Heart right ventricle (tissue), 16 donors: ENCODE data around the gene EFNA2. TPM values are rescaled to one million over a fixed set of nuclear protein-coding genes. Genes with fewer than 3 reads are reported as not detected.

Experiments used
- ATAC-seq, 8 donors: fragments of 200-7000 bp; cut with Tn5 transposase; one replicate each; pipeline ENCODE4 v1.9.1; 2020; ENCODE audit warnings: mild to moderate bottlenecking in 8 of 8, moderate library complexity in 8 of 8, moderate number of reproducible peaks in 1 of 8
- DNase-seq, 2 donors: peaks; one replicate each; pipeline ENCODE4 v3.0.0-alpha.2; 2020
- H3K27ac ChIP-seq, 10 donors: fragments of 200-600 bp; sonication (generic) in 2 of 10; one replicate each; pipeline versions ENCODE4 v1.5.0 to v1.8.0; 2020 to 2022; ENCODE audit warnings: mild to moderate bottlenecking in 3 of 10
- H3K27me3 ChIP-seq, 7 donors: fragments of 200-600 bp; one replicate each; pipeline ENCODE4 v1.8.0; 2021 to 2022; ENCODE audit warnings: mild to moderate bottlenecking in 2 of 7
- H3K36me3 ChIP-seq, 9 donors: fragments of 200-600 bp; sonication (generic) in 1 of 9; one replicate each; pipeline versions ENCODE4 v1.5.0 to v1.8.0; 2020 to 2022; ENCODE audit warnings: mild to moderate bottlenecking in 2 of 9
- H3K4me1 ChIP-seq, 9 donors: fragments of 200-600 bp; sonication (generic) in 1 of 9; one replicate each; pipeline versions ENCODE4 v1.5.0 to v1.8.0; 2020 to 2022; ENCODE audit warnings: mild to moderate bottlenecking in 4 of 9
- H3K4me3 ChIP-seq, 10 donors: fragments of 200-600 bp; sonication (generic) in 2 of 10; one replicate each; pipeline versions ENCODE4 v1.5.0 to v1.8.0; 2020 to 2022; ENCODE audit warnings: mild to moderate bottlenecking in 7 of 10, moderate library complexity in 2 of 10
- H3K9me3 ChIP-seq, 11 donors: fragments of 200-600 bp in 10 of 11; sonication (generic) in 2 of 11; one replicate each; pipeline versions ENCODE4 v1.5.0 to v1.8.0; 2013 to 2022; ENCODE audit warnings: mild to moderate bottlenecking in 2 of 11, control low read depth in 1 of 11, moderate library complexity in 1 of 11
- WGBS, 2 donors: extraction: QIAGEN DNeasy Blood & Tissue Kit; methylation state at CpG; one replicate each; pipeline ENCODE4 v1.1.7; 2013; ENCODE audit warnings: inconsistent platforms in 1 of 2; 5-methylcytosine and 5-hydroxymethylcytosine counted together
- intact Hi-C, 10 donors: fragments of 100-400 bp; cut with DNase I; formaldehyde crosslinking; loops; one replicate each; pipeline versions ENCODE4 v1.11.1 to v1.14.2; 2022
- polyA plus RNA-seq, 2 donors: library from polyadenylated mRNA; stranded (reverse); fragments of 200-250 nt; gene quantifications; one replicate each; pipeline ENCODE4 v1.2.3, GENCODE V29; 2013
- total RNA-seq, 10 donors: library from RNA; stranded (reverse); fragmentation: NEBNext Ultra II Directional in 3 of 10; extraction: Animal tissue kit (Norgen Biotek cat#: 25700) in 3 of 10; gene quantifications; one replicate each; pipeline versions ENCODE4 v1.2.1 to v1.2.4, GENCODE V29; 2021 to 2023
- TF ChIP-seq, protein P1 (sequence below), 9 donors: fragments of 200-600 bp; sonication (generic) in 2 of 9; IDR thresholded peaks; one replicate each; pipeline versions ENCODE4 v1.5.0 to v1.8.0; 2021 to 2022; ENCODE audit warnings: antibody characterized with exemption in 9 of 9, mild to moderate bottlenecking in 5 of 9, moderate library complexity in 1 of 9
- donor health status: Arrhythmogenic right ventricular cardiomyopathy.
- donor health status: ischemic (EF 13 %, LVEDD 7.1; RV severe dilation, severe dysfunction).
- donor health status: healthy with polysubstance abuse.
- donor health status: DM: no; HTN: yes; CAD: no.
- donor health status: DM: no; HTN: no; CAD: no.
- donor health status: ischemic (EF 25% LVEDD 6.9; RV normal size, moderate dysfunction).
- donor health status: ischemic (EF 25% LVEDD 5.7; RV mildly dilated, moderate dysfunction).
- donor health status: healthy.
- donor health status: DM: yes; HTN: yes; CAD: no.
- donor health status: Ischemic cardiomyopathy.
- donor health status: ischemic (EF 35%, LVEDD 5.7; RV mildly dilated, moderate dysfunction).
- donor health status: nonischemic (EF 11% LVEDD 7.7; RV severe dilation, severe dysfunction).
- donor health status: DM: yes; HTN: yes; CAD: no.
- donor health status: PGD.
- donor health status: ischemic (EF 29% LVEDD 5.4; RV normal size, mild dysfunction).
- donor health status: nonischemic (EF 23%, LVEDD 6.1; RV moderate dilation, normal function).

Gene EFNA2
- total and polyA plus RNA-seq, 12 donors = 0.04 to 0.45 TPM; not detected in 10

DNA sequence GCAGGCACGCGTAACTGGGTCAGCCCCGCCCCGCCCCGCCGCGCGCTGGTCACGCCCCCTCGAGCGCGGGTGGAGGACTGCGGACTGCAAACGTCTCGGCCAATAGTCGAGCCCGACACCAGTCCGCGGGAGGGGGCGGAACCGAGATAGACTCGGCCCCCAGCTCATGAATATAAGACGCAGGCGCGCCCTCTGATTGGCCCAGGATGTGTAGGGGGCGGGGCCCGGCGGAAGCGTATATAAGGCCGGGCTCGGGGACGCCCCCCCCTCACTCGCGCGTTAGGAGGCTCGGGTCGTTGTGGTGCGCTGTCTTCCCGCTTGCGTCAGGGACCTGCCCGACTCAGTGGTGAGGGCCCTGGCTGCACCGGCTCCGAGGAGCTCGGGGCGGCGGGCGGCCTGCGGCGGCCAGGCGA is 16.6 kb upstream of the EFNA2 start, which contains the start of gene CIRBP:
CIRBP (plus strand) TSS at position 268 of the 413 bp plus-strand sequence. CDS start 1,602 bp downstream, outside the sequence.
- DNase-seq (peak; percentile 100), ATAC-seq (peak; percentile 67 to 84 (median 78))
- 0 to 1% methylated on average over 48 to 50 of the region's 50 CpGs for WGBS, 2 donors
- TF ChIP-seq, protein P1, sequence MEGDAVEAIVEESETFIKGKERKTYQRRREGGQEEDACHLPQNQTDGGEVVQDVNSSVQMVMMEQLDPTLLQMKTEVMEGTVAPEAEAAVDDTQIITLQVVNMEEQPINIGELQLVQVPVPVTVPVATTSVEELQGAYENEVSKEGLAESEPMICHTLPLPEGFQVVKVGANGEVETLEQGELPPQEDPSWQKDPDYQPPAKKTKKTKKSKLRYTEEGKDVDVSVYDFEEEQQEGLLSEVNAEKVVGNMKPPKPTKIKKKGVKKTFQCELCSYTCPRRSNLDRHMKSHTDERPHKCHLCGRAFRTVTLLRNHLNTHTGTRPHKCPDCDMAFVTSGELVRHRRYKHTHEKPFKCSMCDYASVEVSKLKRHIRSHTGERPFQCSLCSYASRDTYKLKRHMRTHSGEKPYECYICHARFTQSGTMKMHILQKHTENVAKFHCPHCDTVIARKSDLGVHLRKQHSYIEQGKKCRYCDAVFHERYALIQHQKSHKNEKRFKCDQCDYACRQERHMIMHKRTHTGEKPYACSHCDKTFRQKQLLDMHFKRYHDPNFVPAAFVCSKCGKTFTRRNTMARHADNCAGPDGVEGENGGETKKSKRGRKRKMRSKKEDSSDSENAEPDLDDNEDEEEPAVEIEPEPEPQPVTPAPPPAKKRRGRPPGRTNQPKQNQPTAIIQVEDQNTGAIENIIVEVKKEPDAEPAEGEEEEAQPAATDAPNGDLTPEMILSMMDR (IDR thresholded peaks at IDR 0.05) = no peak
- H3K4me3 ChIP-seq = peak within 1 kb of the TSS; percentile 57 to 98 (median 70)
- H3K27ac ChIP-seq = peak within 1 kb of the TSS; percentile 91 to 100 (median 98)
- intact Hi-C loops = loop anchor here in 1 of 10 donors (2.0 kb wide), 1 partner anchor 58 kb away; no protein-coding TSS in a partner anchor
- no peaks in the 10 kb centered on the region for H3K27me3 ChIP-seq
- H3K4me1 ChIP-seq = peaks cover 56 to 87% (median 83%) of the 10 kb centered on the region in 9 donors
- H3K9me3 ChIP-seq = no peaks in the 10 kb centered on the region
- peaks cover 0 to 38% (median 35%) of the 10 kb centered on the region in 9 donors for H3K36me3 ChIP-seq

DNA sequence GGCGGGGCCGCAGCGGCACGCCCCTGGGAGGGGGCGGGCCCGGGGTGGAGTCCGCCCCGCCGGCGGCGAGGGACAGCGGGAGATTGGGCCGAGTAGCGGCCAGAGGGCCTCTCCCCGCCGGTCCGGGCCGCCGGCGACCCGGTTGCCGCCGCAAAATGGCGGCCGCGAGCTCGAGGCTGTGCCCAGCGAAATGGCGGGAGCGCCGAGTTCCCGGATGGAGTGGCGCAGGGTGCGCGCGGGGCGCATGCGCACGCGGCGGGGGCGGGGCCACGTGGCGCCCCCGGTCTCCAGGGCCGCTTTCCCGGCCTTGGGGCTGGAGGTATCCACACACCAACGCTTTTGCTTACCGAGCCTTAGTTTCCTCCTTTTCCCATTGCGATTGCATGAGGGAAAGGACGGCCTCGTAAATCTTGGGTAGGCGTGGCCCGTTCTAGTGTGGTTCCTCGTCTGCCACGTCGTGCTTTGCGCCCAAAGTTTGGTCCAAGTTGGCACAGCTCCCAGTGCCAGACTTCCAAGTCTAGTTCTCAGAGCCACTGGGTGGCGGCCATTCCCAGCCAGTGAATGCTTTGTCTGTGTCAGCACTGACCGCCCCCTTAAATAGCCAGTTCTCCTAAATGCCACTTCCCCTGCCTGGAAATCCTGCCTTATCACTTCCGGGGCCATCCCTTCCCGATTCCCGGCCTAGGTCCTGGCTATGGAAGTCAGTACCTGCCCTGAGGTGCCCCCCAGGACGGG is 16.0 kb upstream of the EFNA2 start:
- 0 to 1% methylated on average over 61 to 64 of the region's 64 CpGs for WGBS, 2 donors
- Histone ChIP-seq H3K27ac (peak overlapping the region; percentile 91 to 100 (median 98)), H3K36me3 (peaks cover 0 to 44% (median 41%) of the 10 kb centered on the region in 9 donors), H3K9me3 (no peaks in the 10 kb centered on the region), H3K27me3 (no peaks in the 10 kb centered on the region), H3K4me3 (peak overlapping the region; percentile 57 to 98 (median 70)), H3K4me1 (peaks cover 62 to 91% (median 89%) of the 10 kb centered on the region in 9 donors)
- ATAC-seq (peak; percentile 1 to 40 (median 20)), DNase-seq (peak; percentile 87 to 89)
- TF ChIP-seq, protein P1 (IDR thresholded peaks at IDR 0.05) = peak in 2 of 9 donors; percentile 16 to 26
- intact Hi-C loops = loop anchor here in 5 of 10 donors (2.0 to 10.0 kb wide), 4 partner anchors 59 to 235 kb away; partner anchors contain the start of genes DAZAP1 (in 3 of the 5) and GAMT (in 3 of the 5)

DNA sequence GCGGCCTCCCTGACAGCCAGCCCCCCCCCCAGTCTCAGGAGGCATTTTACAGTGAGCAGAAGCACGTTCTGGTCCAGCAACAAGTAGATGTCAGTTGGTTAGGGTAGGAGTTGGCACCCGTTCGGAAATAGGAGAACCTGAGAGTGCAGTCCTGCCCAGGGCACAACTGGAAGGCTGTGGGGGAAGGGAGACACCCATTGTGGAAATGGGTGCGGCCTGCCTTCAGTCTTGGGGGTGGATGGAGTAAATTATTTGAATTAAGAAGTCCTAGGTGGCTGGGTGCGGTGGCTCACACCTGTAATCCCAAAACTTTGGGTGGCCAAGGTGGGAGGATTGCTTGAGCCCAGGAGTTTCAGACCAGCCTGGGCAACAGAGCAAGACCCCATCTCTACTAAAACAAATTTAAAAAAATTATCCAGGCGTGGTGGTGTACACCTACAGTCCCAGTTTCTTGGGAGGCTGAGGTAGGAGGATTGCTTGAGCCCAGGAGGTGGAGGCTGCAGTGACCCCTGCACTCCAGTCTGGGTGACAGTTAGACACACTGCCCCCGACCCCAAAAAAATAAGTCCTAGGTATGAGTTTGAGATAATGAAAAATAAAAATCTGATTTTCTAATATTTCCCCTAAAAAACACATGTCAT is 15.3 kb upstream of the EFNA2 start:
- H3K4me1 ChIP-seq = peaks cover 64 to 91% (median 88%) of the 10 kb centered on the region in 9 donors
- no peaks in the 10 kb centered on the region for H3K9me3 ChIP-seq
- H3K27ac ChIP-seq = peak overlapping the region; percentile 91 to 100 (median 98)
- DNase-seq (no peak), ATAC-seq (no peak)
- intact Hi-C loops = loop anchor here in 4 of 10 donors (10.0 kb wide), 3 partner anchors 134 to 234 kb away; partner anchors contain the start of genes DAZAP1 (in 3 of the 4) and GAMT (in 3 of the 4)
- no peaks in the 10 kb centered on the region for H3K27me3 ChIP-seq
- 23 to 25% methylated on average over 8 of the region's 8 CpGs for WGBS, 2 donors
- TF ChIP-seq, protein P1 (IDR thresholded peaks at IDR 0.05) = no peak
- H3K36me3 ChIP-seq = peaks cover 0 to 50% (median 45%) of the 10 kb centered on the region in 9 donors
- peak overlapping the region; percentile 57 to 98 (median 70) for H3K4me3 ChIP-seq
